ENCODE results near the gene SETD5.
A peak's percentile ranks its signal among the peaks of the same experiment; 100 is the strongest.
"Not testable (repeated sequence)": the region's sequence is repeated elsewhere in the genome, so short reads cannot be mapped to it uniquely, and the experiment has no call there.

Gene SETD5

DNA sequence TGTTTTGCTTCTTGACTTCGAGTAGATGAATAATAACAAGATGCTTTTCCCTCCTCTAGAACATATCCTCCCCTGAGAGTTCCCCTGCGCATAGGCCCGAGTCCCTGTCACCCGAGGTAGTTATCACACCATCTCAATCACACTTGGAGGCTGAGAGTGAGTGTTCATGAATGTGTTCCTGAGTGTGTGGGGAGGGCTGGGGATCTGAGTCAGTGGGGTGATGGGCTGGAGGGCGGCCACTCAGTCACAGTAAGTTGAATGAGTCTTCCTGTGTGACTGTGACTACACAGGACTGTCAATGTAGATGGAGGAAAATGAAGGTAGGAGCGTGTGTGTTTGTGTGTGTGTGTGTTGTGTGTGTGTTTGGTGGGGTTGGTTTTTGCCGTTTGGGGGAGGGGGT lies 71.0 kb downstream of the SETD5 start:
- no peak for DNase-seq

DNA sequence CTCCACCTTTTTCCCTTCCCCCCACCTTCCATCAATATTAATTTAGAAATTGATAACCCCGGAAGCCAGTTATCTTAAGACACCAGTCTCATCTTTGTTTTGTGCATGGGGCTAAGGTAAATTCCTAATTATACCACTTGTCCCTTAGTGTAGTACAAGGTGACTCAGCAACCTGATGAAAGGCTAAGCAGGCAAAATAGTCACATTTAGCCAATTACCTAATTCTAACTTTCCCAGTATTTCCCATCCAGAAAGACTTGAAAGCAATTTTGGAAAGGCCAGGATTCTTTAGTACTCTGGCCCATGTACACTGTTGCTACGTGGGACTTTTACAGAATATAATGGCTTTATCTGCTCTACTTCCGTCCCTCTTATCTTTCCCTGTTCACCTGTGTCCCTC lies 72.6 kb downstream of the SETD5 start:
- no peak for DNase-seq

DNA sequence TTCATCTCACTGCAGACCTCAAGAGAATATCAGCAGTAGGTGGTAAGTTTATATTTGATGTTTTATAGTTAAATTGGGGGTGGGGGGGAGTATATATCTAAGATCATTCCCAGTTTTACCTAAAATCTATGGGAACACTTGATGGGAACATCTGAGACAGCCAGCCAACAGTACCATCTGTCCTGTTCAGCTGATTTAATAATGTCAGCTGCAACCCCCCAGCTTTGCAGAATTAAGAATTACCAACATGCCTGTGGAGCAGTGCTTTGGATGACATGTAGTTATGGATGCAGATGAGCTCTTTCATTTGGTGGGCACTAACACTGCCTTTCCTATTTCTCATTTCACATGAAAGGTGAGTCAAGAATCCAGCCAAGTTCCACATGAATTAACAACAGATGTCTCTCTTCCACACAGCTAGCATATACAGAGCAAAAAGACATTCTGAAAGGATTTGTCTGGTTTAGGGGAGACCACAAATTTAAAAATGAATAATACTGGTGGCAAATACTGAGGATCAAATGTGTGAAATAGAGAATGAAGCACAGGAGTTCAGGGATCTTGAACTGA lies 76.2 kb downstream of the SETD5 start:
- no peak for DNase-seq

- no peak for DNase-seq
Observed at GRCh38 chr3:9474482-9474881, 77.1 kb downstream of the SETD5 start.

DNA sequence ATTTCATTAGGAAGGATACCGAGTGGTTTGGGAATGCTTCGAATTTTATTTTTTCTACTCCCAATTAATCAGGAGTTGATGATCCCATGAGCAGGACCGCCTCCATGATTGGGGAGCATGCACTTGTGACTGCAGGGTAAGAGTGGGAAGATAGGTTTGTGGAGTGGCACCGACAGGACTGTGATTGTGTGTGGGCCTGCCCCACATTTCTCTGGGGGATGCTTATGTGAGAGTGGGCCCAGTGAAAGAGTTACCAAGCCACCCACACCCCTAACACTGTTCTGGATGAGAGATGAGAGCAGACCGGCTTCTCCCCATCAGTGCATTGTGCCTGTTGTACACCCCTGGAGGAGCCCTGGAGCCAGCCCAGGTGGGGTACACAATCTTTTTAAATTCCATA lies 79.5 kb downstream of the SETD5 start:
- DNase-seq = no peak

GRCh38 chr3:9480265-9480664 lies 82.8 kb downstream of the SETD5 start:
- DNase-seq = no peak

- no peak for DNase-seq
Observed at GRCh38 chr3:9485248-9485647, 87.8 kb downstream of the SETD5 start.

DNA sequence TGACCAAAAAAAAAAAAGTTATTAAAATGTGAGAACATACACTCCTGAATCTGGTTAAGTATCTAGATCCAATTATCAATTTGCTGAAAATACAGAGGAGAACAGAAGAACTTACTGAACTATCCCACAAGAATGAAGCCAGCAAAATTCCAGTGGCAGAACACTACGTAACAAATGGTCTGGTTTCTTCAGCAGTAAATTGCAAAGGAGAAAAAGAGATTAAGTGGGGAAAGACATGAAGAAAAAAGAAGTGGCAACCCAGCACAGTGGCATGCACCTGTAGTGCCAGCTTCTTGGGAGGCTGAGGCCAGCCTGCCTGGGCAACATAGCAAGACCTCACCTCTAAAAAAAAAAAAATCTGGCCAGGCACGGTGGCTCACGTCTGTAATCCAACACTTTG lies 94.1 kb downstream of the SETD5 start:
- DNase-seq = no peak

DNA sequence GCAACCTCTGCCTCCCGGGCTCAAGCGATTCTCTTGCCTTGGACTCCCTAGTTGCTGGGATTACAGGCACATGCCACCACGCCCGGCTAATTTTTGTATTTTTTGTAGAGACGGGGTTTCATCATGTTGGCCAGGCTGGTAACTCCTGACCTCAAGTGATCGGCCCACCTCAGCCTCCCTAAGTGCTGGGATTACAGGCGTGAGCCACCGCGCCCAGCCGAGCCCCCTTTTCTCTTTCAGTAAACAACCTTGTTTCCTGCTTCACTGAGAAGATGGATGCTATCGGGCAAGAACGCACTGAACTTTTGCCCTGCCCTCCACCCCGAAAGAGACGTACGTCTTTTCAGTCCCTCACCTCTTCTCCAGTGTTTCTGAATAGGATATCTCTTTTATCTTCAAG lies 96.6 kb downstream of the SETD5 start:
- not testable (repeated sequence) for DNase-seq

- DNase-seq = no peak
Observed at GRCh38 chr3:9496893-9497292, 99.5 kb downstream of the SETD5 start.

GRCh38 chr3:9497821-9498565 lies 100.6 kb downstream of the SETD5 start:
- no peak for DNase-seq

DNA sequence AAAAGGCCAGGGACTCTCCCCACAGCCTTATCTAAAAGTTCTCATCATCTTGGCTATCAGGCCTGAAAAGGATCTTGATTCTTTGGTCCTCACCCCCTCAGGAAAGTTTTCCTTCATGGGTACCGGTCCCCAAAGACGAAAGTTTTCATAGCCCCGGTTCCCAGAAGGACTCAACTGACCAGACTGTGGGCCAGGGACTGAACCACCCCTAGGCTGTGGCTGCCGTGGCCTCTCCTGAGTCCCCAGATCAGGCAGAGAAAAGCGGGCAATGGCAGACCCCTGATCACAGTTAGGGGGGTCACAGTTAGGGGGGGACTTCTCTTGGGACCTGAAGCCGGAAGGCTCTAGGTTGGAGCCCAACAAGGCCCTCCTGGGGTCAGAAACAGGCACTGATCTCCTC lies 101.4 kb downstream of the SETD5 start:
- DNase-seq = no peak

- DNase-seq = no peak
Observed at GRCh38 chr3:9499455-9500107, 102.2 kb downstream of the SETD5 start.

- peak; percentile 42 to 55 for DNase-seq
Observed at GRCh38 chr3:9500108-9501050, 103.0 kb downstream of the SETD5 start.

GRCh38 chr3:9501226-9501625 lies 103.8 kb downstream of the SETD5 start:
- no peak for DNase-seq

DNA sequence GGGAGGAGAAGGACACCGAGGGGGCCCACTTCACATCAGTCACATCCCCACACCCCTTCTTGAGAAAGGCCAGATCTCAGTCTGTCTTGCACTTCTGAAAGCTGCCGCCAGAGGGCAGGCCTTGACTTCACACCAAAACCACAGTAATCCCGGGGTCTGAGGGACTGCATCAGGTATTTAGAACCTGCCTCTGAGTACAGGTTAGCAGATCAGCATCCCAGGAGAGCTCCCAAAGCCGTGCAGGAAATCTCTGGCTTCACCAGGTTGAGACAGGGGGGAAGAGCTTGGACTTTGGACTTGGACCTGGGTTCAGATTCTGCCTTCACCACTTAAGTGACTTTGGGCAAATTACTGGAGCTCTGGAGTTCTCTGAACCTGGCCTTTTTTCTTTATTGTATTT lies 105.9 kb downstream of the SETD5 start:
- DNase-seq = peak; percentile 63 to 75

- DNase-seq = no peak
Observed at GRCh38 chr3:9507586-9508578, 110.5 kb downstream of the SETD5 start.

GRCh38 chr3:9508781-9509180 lies 111.4 kb downstream of the SETD5 start:
- no peak for DNase-seq

DNA sequence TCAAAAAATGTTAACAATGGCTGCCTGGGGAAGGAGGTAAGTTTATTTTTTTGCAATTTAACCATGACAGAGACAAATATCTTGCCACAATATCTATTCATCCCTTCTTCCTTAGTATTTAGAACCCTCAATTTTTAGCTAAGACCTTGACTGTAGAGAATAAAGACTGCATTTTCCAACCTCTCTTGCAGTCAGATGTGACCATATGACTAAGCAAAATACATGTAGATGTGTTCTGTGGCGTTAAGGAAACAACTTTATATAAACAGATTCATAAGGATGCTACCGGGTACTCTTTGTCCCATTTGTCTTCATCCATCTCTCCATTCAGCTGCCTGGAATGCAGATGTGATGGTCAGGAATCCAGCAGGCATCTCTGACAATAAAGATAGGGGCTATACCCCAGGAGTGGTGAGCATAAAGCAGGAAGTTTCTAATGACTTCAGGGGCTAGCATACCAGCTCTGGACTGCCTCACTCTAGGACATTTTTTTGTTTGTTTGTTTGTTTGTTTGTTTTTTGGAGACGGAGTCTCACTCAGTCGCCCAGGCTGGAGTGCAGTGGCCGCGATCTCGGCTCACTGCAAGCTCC lies 115.1 kb downstream of the SETD5 start:
- no peak for DNase-seq

DNA sequence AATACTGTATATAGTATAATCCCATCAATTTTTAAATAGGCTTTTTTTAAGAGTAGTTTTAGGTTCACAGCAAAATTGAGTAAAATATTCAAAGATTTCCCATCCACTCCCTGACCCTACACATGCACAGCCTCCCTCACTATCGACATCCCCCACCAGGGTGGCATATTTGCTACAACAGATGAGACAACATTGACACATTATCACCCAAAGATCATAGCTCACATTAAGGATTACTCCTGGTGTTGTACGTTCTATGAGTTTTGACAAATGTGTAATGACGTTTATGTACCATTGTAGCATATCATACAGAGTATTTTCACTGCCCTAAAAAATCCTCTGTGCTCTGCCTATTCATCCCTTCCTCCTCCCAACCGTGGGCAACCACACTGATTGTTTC lies 116.9 kb downstream of the SETD5 start:
- no peak for DNase-seq

DNA sequence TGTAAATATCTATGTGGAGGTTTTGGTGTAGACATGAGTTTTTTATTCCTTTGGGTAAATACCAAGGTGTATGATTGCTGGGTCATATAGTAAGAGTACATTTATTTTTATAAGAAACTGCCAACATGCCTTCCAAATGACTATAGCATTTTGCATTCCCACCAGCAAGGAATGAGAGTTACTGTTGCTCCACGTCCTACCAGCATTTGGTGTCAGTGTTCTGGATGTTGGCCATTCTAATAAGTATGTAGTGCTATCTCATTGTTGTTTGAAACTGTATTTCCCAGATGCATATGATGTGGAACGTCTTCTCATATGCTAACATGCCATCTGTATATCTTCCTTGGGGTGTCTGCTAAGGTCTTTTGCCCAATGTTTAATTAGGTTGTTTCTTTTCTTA lies 117.5 kb downstream of the SETD5 start:
- no peak for DNase-seq

DNA sequence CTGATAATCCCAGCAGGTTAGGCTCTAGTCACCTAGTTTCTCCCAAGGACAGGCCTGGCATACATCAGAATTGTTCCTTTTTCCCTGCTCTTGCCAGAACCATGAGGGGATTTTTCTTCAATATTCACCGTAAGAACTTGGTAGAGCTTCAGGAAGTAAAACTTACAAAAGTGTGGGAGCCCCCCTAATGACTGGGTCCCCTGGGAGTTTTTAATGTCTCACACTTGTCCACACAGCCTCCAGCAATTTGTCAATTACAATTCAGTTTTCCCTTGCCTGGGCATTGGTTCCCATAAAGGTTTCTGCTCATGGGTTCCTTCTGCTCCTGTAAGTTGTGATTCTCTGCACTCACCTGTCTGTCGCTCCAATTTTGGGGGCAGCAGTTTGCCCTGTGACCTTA lies 127.7 kb downstream of the SETD5 start:
- DNase-seq = no peak
